B cell (primary cell): ENCODE results near the gene AGPAT1. TPM values are rescaled to one million over a fixed set of nuclear protein-coding genes. Genes with fewer than 3 reads are reported as not detected.

ENCODE experiments used
- ATAC-seq: fragments of 200-7000 bp; cut with Tn5 transposase; one replicate; pipeline ENCODE4 v1.10.0; 2021; ENCODE audit warnings: low read depth, mild to moderate bottlenecking, moderate number of reproducible peaks, moderate library complexity
- CTCF ChIA-PET: fragments of 350-600 bp; sonication (Branson Sonifier 250); formaldehyde crosslinking; loops from one replicate; lab custom pipeline; 2021; ENCODE audit warnings: antibody characterized with exemption, inconsistent platforms; lab: Charles Lee
- POLR2A ChIA-PET: fragments of 350-600 bp; sonication (Branson Sonifier 250); formaldehyde crosslinking; loops from one replicate; lab custom pipeline; 2021; ENCODE audit warnings: antibody characterized with exemption; lab: Charles Lee
- DNase-seq: peaks from one replicate; pipeline ENCODE4 v3.0.0; 2013
- H2AFZ ChIP-seq: 2 replicates; pipeline ENCODE4 v1.6.1; 2012; ENCODE audit warnings: mild to moderate bottlenecking, low read depth, low read length; ENCODE audit not compliant: insufficient read depth, poor library complexity, severe bottlenecking
- H3K27ac ChIP-seq, 2 donors: 1 replicate in 1 of 2; 2 replicates in 1 of 2; pipeline ENCODE4 v1.5.1; 2012 to 2013; ENCODE audit warnings: low read length in 2 of 2, mild to moderate bottlenecking in 2 of 2, moderate library complexity in 1 of 2
- H3K27me3 ChIP-seq, 4 experiments: fragments of 200-600 bp in 1 of 4; sonication (generic) in 1 of 4; replicated peaks in 1 of 4; 1 replicate in 2 of 4; 2 replicates in 2 of 4; pipeline versions ENCODE4 v1.6.1 to v1.7.0; 2013 to 2016; ENCODE audit warnings: low read length in 3 of 4, mild to moderate bottlenecking in 2 of 4, mixed read lengths in 1 of 4, moderate library complexity in 1 of 4; ENCODE audit not compliant: insufficient read depth in 4 of 4, control insufficient read depth in 3 of 4; ENCODE audit errors: control extremely low read depth in 1 of 4
- H3K36me3 ChIP-seq, 2 experiments: replicated peaks in 1 of 2; 1 replicate in 1 of 2; 2 replicates in 1 of 2; pipeline versions ENCODE4 v1.6.1 to v1.7.1; 2013; ENCODE audit warnings: low read length in 1 of 2; ENCODE audit not compliant: insufficient read depth in 2 of 2, control insufficient read depth in 1 of 2; ENCODE audit errors: control extremely low read depth in 1 of 2, extremely low read depth in 1 of 2
- H3K4me1 ChIP-seq, 2 donors: fragments of 200-600 bp in 1 of 2; sonication (generic) in 1 of 2; 1 replicate in 1 of 2; 2 replicates in 1 of 2; pipeline versions ENCODE4 v1.5.1 to v1.6.1; 2013 to 2017; ENCODE audit warnings: low read length in 2 of 2; ENCODE audit not compliant: control insufficient read depth in 2 of 2, insufficient read depth in 2 of 2
- H3K4me2 ChIP-seq: replicated peaks from 2 replicates; pipeline ENCODE3; 2012; ENCODE audit warnings: mild to moderate bottlenecking, low read depth, low read length; ENCODE audit not compliant: poor library complexity, severe bottlenecking
- H3K4me3 ChIP-seq, 5 experiments: fragments of 200-600 bp in 1 of 5; sonication (generic) in 1 of 5; 1 replicate in 3 of 5; 2 replicates in 2 of 5; pipeline versions ENCODE4 v1.5.1 to v1.7.0; 2011 to 2016; ENCODE audit warnings: low read length in 4 of 5, mild to moderate bottlenecking in 4 of 5, low read depth in 2 of 5, control low read depth in 1 of 5, moderate library complexity in 1 of 5; ENCODE audit not compliant: insufficient read depth in 1 of 5; ENCODE audit errors: control extremely low read depth in 1 of 5, extremely low read depth in 1 of 5
- H3K79me2 ChIP-seq: fragments of 200-600 bp; sonication (generic); one replicate; pipeline ENCODE4 v1.6.0; 2016; ENCODE audit warnings: low read length; ENCODE audit not compliant: control insufficient read depth, insufficient read depth
- H3K9ac ChIP-seq: fragments of 200-600 bp; sonication (generic); 2 replicates; pipeline ENCODE4 v1.6.1; 2017; ENCODE audit warnings: mild to moderate bottlenecking, low read length, moderate library complexity
- H3K9me3 ChIP-seq, 3 donors: one replicate each; pipeline versions ENCODE4 v1.6.1 to v1.7.1; 2013; ENCODE audit warnings: low read length in 2 of 3; ENCODE audit not compliant: control insufficient read depth in 2 of 3, insufficient read depth in 1 of 3; ENCODE audit errors: control extremely low read depth in 1 of 3
- H4K20me1 ChIP-seq: 2 replicates; pipeline ENCODE4 v1.6.0; 2012; ENCODE audit warnings: mild to moderate bottlenecking, low read length; ENCODE audit not compliant: insufficient read depth, control insufficient read depth, poor library complexity, severe bottlenecking
- H3K27ac Mint-ChIP-seq: one replicate; pipeline ENCODE4 v1.8.0; 2021; ENCODE audit warnings: mixed read lengths
- H3K27me3 Mint-ChIP-seq: one replicate; pipeline ENCODE4 v1.8.0; 2021; ENCODE audit warnings: mixed read lengths
- H3K4me1 Mint-ChIP-seq: one replicate; pipeline ENCODE4 v1.8.0; 2021; ENCODE audit warnings: mixed read lengths
- H3K4me3 Mint-ChIP-seq: one replicate; pipeline ENCODE4 v1.8.0; 2021; ENCODE audit warnings: mixed read lengths
- H3K9me3 Mint-ChIP-seq: one replicate; pipeline ENCODE4 v1.8.0; 2022; ENCODE audit warnings: mixed read lengths; ENCODE audit not compliant: insufficient read depth
- CTCF ChIP-seq: fragments of 200-600 bp; IDR thresholded peaks from one replicate; pipeline ENCODE4 v1.8.0; 2022; ENCODE audit warnings: antibody characterized with exemption, mild to moderate bottlenecking
- EZH2 ChIP-seq: IDR thresholded peaks from 2 replicates; pipeline ENCODE4 v1.6.1; 2012; ENCODE audit warnings: borderline replicate concordance, low read depth, mild to moderate bottlenecking, moderate library complexity, low read length; ENCODE audit not compliant: insufficient read depth, poor library complexity, severe bottlenecking
- WGBS: methylation state at CpG from one replicate; pipeline ENCODE4 v1.1.5; 2013; ENCODE audit warnings: missing lambda C conversion rate; ENCODE audit not compliant: insufficient coverage; 5-methylcytosine and 5-hydroxymethylcytosine counted together
- intact Hi-C: fragments of 100-400 bp; cut with micrococcal nuclease; formaldehyde crosslinking; loops from one replicate; pipeline ENCODE4 v1.10.0; 2022
- polyA plus RNA-seq: library from polyadenylated mRNA; depleted of rRNA; stranded (reverse); fragments of >200 nt; gene quantifications from 2 replicates; pipeline ENCODE4 v1.2.3, GENCODE V29; 2012
- total RNA-seq, 2 donors: library from RNA; stranded (reverse); fragments of 120-200 nt in 1 of 2; gene quantifications; 1 replicate in 1 of 2; 2 replicates in 1 of 2; pipeline versions ENCODE4 v1.2.3 to v1.2.4, GENCODE V29; 2013 to 2022

The AGPAT1 gene
- total and polyA plus RNA-seq, 2 donors (not counting 1 experiment from before 2014, with no cell fraction given) = 29.8 to 37.1 TPM

GRCh38 chr6:32198866-32199265 is 23.0 kb upstream of the AGPAT1 start:
- intact Hi-C loops = loop anchor here (5.0 to 10.0 kb wide), 8 partner anchors 48 to 773 kb away; partner anchors contain the start of genes BAG6, CLIC1, CSNK2B and EHMT2
- POLR2A ChIA-PET = no interaction called here

More at GRCh38 chr6:32198866-32199265, 23.0 kb upstream of the AGPAT1 start:
- Mint-ChIP-seq H3K4me3 (no peak overlapping the region), H3K27ac (no peak overlapping the region), H3K4me1 (peaks cover 34% of the 10 kb centered on the region), H3K27me3 (no peaks in the 10 kb centered on the region), H3K9me3 (no peaks in the 10 kb centered on the region)
- no peaks in the 10 kb centered on the region for H4K20me1 ChIP-seq
- no peak for ATAC-seq
- H3K27ac ChIP-seq = no peak overlapping the region
- H3K9ac ChIP-seq = no peak overlapping the region
- peaks cover 0 to 5% (median 2%) of the 10 kb centered on the region in 4 experiments for H3K27me3 ChIP-seq
- H3K4me2 ChIP-seq = no peak overlapping the region
- no peaks in the 10 kb centered on the region for H3K9me3 ChIP-seq
- H3K4me3 ChIP-seq = no peak overlapping the region
- no peak overlapping the region for H2AFZ ChIP-seq
- CTCF ChIA-PET = interaction anchor here (1.0 to 1.5 kb wide), 3 partner anchors 26 to 80 kb away, joined by 3 to 4 read pairs (median 3); partner anchors contain the start of gene ATF6B
- no peaks in the 10 kb centered on the region for H3K79me2 ChIP-seq
- H3K36me3 ChIP-seq = no peaks in the 10 kb centered on the region
- DNase-seq = no peak
- TF ChIP-seq CTCF = no peak
- no peak for TF ChIP-seq EZH2
- peaks cover 20 to 28% of the 10 kb centered on the region in 2 donors for H3K4me1 ChIP-seq
- WGBS = 92% methylated on average over 17 of the region's 17 CpGs
